ENCODE results near the gene NFE2L3. TPM values are rescaled to one million over a fixed set of nuclear protein-coding genes. Genes with fewer than 3 reads are reported as not detected.
"Not testable (repeated sequence)": the region's sequence is repeated elsewhere in the genome, so short reads cannot be mapped to it uniquely, and the experiment has no call there.

The NFE2L3 gene
- total RNA-seq, 2 donors from 2014 or later = 2.8 to 4.5 TPM

DNA sequence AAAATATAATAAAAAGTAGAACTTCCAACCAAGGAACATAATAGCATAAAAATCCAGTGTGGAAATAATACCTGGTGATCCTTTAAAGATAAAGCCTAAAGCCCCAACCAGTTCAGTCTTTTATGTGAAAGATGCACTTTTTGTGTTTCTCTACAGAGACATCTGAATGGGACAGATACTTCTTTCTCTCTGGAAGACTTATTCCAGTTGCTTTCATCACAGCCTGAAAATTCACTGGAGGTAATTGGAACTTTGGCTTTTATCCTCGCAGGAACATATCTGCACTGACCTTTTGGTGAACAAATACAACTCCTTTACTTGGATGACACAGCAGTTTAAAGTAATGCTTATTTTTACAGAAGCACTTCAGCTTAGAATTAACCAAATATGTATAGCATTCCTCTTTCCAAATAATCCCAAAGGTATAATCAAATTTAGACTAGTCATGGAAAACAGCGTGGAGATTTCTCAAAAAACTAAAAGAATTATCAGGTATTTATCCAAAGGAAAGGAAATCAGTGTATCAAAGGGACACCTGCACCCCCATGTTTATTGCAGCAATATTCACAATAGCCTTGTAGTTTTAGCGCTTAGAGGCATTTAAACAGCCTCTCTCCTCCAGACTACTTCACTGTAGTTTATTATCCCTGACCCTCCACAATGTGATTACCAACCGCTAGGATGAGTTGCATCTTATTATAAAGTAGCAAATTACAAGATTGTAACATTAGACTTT lies 31.7 kb downstream of the NFE2L3 start:
- H3K9me3 ChIP-seq = no peaks in the 10 kb centered on the region
- ATAC-seq (ENCODE audit: insufficient number of reproducible peaks, low FRiP score, low read depth) (no peak), DNase-seq (ENCODE audit: low spot score) (no peak)
- no peak for TF ChIP-seq CTCF (IDR thresholded peaks at IDR 0.05)
- no peaks in the 10 kb centered on the region for H3K27me3 ChIP-seq (replicated peaks; ENCODE audit: insufficient read depth)
- H3K4me1 ChIP-seq (ENCODE audit: control insufficient read depth in 1 of 2, low read depth in 2 of 2) = no peaks in the 10 kb centered on the region
- no peak overlapping the region for H3K4me3 ChIP-seq
- peaks cover 5% of the 10 kb centered on the region for H3K36me3 ChIP-seq
- no peak overlapping the region for H3K27ac ChIP-seq

DNA sequence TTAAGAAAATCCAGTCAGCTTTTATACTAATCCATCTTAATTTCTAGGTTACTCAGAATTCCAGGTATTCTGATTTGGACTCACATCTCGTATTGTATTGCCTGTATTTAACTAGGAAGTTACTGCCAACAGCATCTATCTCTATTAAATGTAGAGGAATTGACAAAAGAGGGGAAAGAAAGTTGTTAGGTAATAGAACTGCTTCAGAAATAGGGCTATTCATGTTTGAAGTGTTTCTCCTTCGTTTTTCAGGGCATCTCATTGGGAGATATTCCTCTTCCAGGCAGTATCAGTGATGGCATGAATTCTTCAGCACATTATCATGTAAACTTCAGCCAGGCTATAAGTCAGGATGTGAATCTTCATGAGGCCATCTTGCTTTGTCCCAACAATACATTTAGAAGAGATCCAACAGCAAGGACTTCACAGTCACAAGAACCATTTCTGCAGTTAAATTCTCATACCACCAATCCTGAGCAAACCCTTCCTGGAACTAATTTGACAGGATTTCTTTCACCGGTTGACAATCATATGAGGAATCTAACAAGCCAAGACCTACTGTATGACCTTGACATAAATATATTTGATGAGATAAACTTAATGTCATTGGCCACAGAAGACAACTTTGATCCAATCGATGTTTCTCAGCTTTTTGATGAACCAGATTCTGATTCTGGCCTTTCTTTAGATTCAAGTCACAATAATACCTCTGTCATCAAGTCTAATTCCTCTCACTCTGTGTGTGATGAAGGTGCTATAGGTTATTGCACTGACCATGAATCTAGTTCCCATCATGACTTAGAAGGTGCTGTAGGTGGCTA lies 32.5 kb downstream of the NFE2L3 start:
- not testable (repeated sequence) for H3K9me3 ChIP-seq; H3K4me1 ChIP-seq (ENCODE audit: control insufficient read depth in 1 of 2, low read depth in 2 of 2); H3K4me3 ChIP-seq; DNase-seq (ENCODE audit: low spot score); H3K27ac ChIP-seq; ATAC-seq (ENCODE audit: insufficient number of reproducible peaks, low FRiP score, low read depth); H3K27me3 ChIP-seq (replicated peaks; ENCODE audit: insufficient read depth)
- H3K36me3 ChIP-seq = peaks cover 13% of the 10 kb centered on the region

GRCh38 chr7:26185131-26185843 lies 33.3 kb downstream of the NFE2L3 start:
- no peak overlapping the region for H3K4me3 ChIP-seq
- ATAC-seq (ENCODE audit: insufficient number of reproducible peaks, low FRiP score, low read depth) = no peak
- H3K27me3 ChIP-seq (replicated peaks; ENCODE audit: insufficient read depth) = no peaks in the 10 kb centered on the region

GRCh38 chr7:26185844-26186180 lies 33.8 kb downstream of the NFE2L3 start:
- no peak overlapping the region for H3K4me3 ChIP-seq
- DNase-seq (ENCODE audit: low spot score) (no peak), ATAC-seq (ENCODE audit: insufficient number of reproducible peaks, low FRiP score, low read depth) (no peak)
- no peaks in the 10 kb centered on the region for H3K9me3 ChIP-seq
- no peaks in the 10 kb centered on the region for H3K27me3 ChIP-seq (replicated peaks; ENCODE audit: insufficient read depth)
- H3K4me1 ChIP-seq (ENCODE audit: control insufficient read depth in 1 of 2, low read depth in 2 of 2) = no peaks in the 10 kb centered on the region
- no peak for TF ChIP-seq CTCF (IDR thresholded peaks at IDR 0.05)
- peaks cover 24% of the 10 kb centered on the region for H3K36me3 ChIP-seq
- no peak overlapping the region for H3K27ac ChIP-seq

More at GRCh38 chr7:26185131-26185843, 33.3 kb downstream of the NFE2L3 start:
- H3K9me3 ChIP-seq = no peaks in the 10 kb centered on the region
- peaks cover 18% of the 10 kb centered on the region for H3K36me3 ChIP-seq
- no peak for DNase-seq (ENCODE audit: low spot score)
- TF ChIP-seq CTCF (IDR thresholded peaks at IDR 0.05) = no peak
- no peaks in the 10 kb centered on the region for H3K4me1 ChIP-seq (ENCODE audit: control insufficient read depth in 1 of 2, low read depth in 2 of 2)
- no peak overlapping the region for H3K27ac ChIP-seq

GRCh38 chr7:26186364-26187311 lies 34.6 kb downstream of the NFE2L3 start:
- H3K9me3 ChIP-seq = no peaks in the 10 kb centered on the region
- no peak for DNase-seq (ENCODE audit: low spot score)
- H3K4me1 ChIP-seq (ENCODE audit: control insufficient read depth in 1 of 2, low read depth in 2 of 2) = no peaks in the 10 kb centered on the region
- no peak for TF ChIP-seq CTCF (IDR thresholded peaks at IDR 0.05)
- H3K4me3 ChIP-seq = no peak overlapping the region
- H3K36me3 ChIP-seq = peaks cover 30% of the 10 kb centered on the region
- ATAC-seq (ENCODE audit: insufficient number of reproducible peaks, low FRiP score, low read depth) = no peak
- no peak overlapping the region for H3K27ac ChIP-seq
- H3K27me3 ChIP-seq (replicated peaks; ENCODE audit: insufficient read depth) = no peaks in the 10 kb centered on the region

All from thoracic aorta (tissue), 2 donors.